Measurements from ENCODE around the gene KIFAP3.

Gene KIFAP3

GRCh38 chr1:169974067-169974466 lies 100.4 kb downstream of the KIFAP3 start:
- DNase-seq = no peak

GRCh38 chr1:169970114-169970513 lies 104.4 kb downstream of the KIFAP3 start:
- no peak for DNase-seq

- DNase-seq = no peak
Measured at GRCh38 chr1:169968174-169968573, 106.3 kb downstream of the KIFAP3 start.

GRCh38 chr1:169964206-169964605 lies 110.3 kb downstream of the KIFAP3 start:
- no peak for DNase-seq

GRCh38 chr1:169959686-169960085 lies 114.8 kb downstream of the KIFAP3 start:
- no peak for DNase-seq

- no peak for DNase-seq
Measured at GRCh38 chr1:169958987-169959386, 115.5 kb downstream of the KIFAP3 start.

GRCh38 chr1:169957884-169958283 lies 116.6 kb downstream of the KIFAP3 start:
- no peak for DNase-seq

GRCh38 chr1:169951108-169951507 lies 123.4 kb downstream of the KIFAP3 start:
- no peak for DNase-seq

- DNase-seq = no peak
Measured at GRCh38 chr1:169949139-169949538, 125.4 kb downstream of the KIFAP3 start.

GRCh38 chr1:169946206-169946605 lies 128.3 kb downstream of the KIFAP3 start:
- DNase-seq = no peak

GRCh38 chr1:169945181-169945580 lies 129.3 kb downstream of the KIFAP3 start:
- no peak for DNase-seq

GRCh38 chr1:169944621-169945020 lies 129.9 kb downstream of the KIFAP3 start:
- DNase-seq = no peak

GRCh38 chr1:169943963-169944526 lies 130.4 kb downstream of the KIFAP3 start:
- DNase-seq = no peak

GRCh38 chr1:169941982-169942830 lies 132.3 kb downstream of the KIFAP3 start:
- DNase-seq = peak; percentile 22

GRCh38 chr1:169933984-169934725 lies 140.3 kb downstream of the KIFAP3 start:
- DNase-seq = no peak

GRCh38 chr1:169931795-169932231 lies 142.7 kb downstream of the KIFAP3 start:
- peak; percentile 63 for DNase-seq

- no peak for DNase-seq
Measured at GRCh38 chr1:169929210-169929526, 145.3 kb downstream of the KIFAP3 start.

GRCh38 chr1:169928438-169929209 lies 145.9 kb downstream of the KIFAP3 start:
- peak; percentile 73 for DNase-seq

- DNase-seq = no peak
Measured at GRCh38 chr1:169925505-169926482, 148.7 kb downstream of the KIFAP3 start.

- no peak for DNase-seq
Measured at GRCh38 chr1:169924829-169925228, 149.7 kb downstream of the KIFAP3 start.

GRCh38 chr1:169924063-169924462 lies 150.4 kb downstream of the KIFAP3 start:
- DNase-seq = no peak

- no peak for DNase-seq
Measured at GRCh38 chr1:169921080-169921479, 153.4 kb downstream of the KIFAP3 start.

Measured in eye (tissue), 1 donor.